Hepatocyte (in vitro differentiated cells): ENCODE data around the gene ITPK1. TPM values are rescaled to one million over a fixed set of nuclear protein-coding genes. Genes with fewer than 3 reads are reported as not detected.

Experiments
- DNase-seq: peaks from one replicate; pipeline ENCODE4 v3.0.0-alpha.2; 2016; ENCODE audit warnings: low spot score
- H2AFZ ChIP-seq: fragments of 200-600 bp; sonication (generic); 2 replicates; pipeline ENCODE4 v1.6.0; 2016; ENCODE audit warnings: antibody characterized with exemption, mild to moderate bottlenecking
- H3K27ac ChIP-seq: fragments of 200-600 bp; sonication (generic); 2 replicates; pipeline ENCODE4 v1.5.1; 2016; ENCODE audit warnings: mild to moderate bottlenecking
- H3K27me3 ChIP-seq: fragments of 200-600 bp; sonication (generic); 2 replicates; pipeline ENCODE4 v1.6.1; 2016
- H3K36me3 ChIP-seq: fragments of 200-600 bp; sonication (generic); replicated peaks from 2 replicates; pipeline ENCODE4 v1.5.1; 2016; ENCODE audit warnings: low read depth; ENCODE audit not compliant: insufficient read depth
- H3K4me1 ChIP-seq: fragments of 200-600 bp; sonication (generic); 2 replicates; pipeline ENCODE4 v1.5.1; 2016; ENCODE audit warnings: mild to moderate bottlenecking, moderate library complexity; ENCODE audit not compliant: insufficient read depth
- H3K4me2 ChIP-seq: fragments of 200-600 bp; sonication (generic); 2 replicates; pipeline ENCODE4 v1.6.0; 2016
- H3K4me3 ChIP-seq: fragments of 200-600 bp; sonication (generic); 2 replicates; pipeline ENCODE4 v1.5.1; 2016; ENCODE audit warnings: mild to moderate bottlenecking
- H3K79me2 ChIP-seq: fragments of 200-600 bp; sonication (generic); 2 replicates; pipeline ENCODE4 v1.6.0; 2017; ENCODE audit warnings: mild to moderate bottlenecking
- H3K9me2 ChIP-seq: fragments of 200-600 bp; sonication (generic); replicated peaks from 2 replicates; pipeline ENCODE4 v1.6.0; 2017; ENCODE audit warnings: mild to moderate bottlenecking; ENCODE audit not compliant: insufficient read depth
- H3K9me3 ChIP-seq: fragments of 200-600 bp; sonication (generic); 2 replicates; pipeline ENCODE4 v1.5.1; 2016; ENCODE audit warnings: low read depth, mild to moderate bottlenecking
- H4K20me1 ChIP-seq: fragments of 200-600 bp; sonication (generic); 2 replicates; pipeline ENCODE4 v1.6.0; 2016; ENCODE audit warnings: mild to moderate bottlenecking; ENCODE audit not compliant: insufficient read depth, poor library complexity, severe bottlenecking
- EZH2 ChIP-seq: fragments of 200-600 bp; sonication (generic); IDR thresholded peaks from 2 replicates; pipeline ENCODE4 v1.6.1; 2016; ENCODE audit warnings: antibody characterized with exemption, mild to moderate bottlenecking, borderline replicate concordance
- EZH2phosphoT487 ChIP-seq: fragments of 200-600 bp; sonication (generic); IDR thresholded peaks from one replicate; pipeline ENCODE4 v1.6.1; 2018; ENCODE audit warnings: antibody characterized with exemption, mild to moderate bottlenecking, low read depth, moderate library complexity; ENCODE audit not compliant: unreplicated experiment, severe bottlenecking
- WGBS: methylation state at CpG from one replicate; pipeline ENCODE4 v1.1.6; 2016; ENCODE audit warnings: low lambda C conversion rate; ENCODE audit errors: missing lambda C conversion rate; 5-methylcytosine and 5-hydroxymethylcytosine counted together
- polyA plus RNA-seq: library from polyadenylated mRNA; unstranded; fragments of >200 nt; fragmentation: Nextera tagmentation; extraction: Ambion mirVana; gene quantifications from 2 replicates; pipeline ENCODE4 v1.2.1, GENCODE V29; 2016
- total RNA-seq: library from RNA; depleted of rRNA; stranded (reverse); fragments of >200 nt; gene quantifications from 2 replicates; pipeline ENCODE4 v1.2.3, GENCODE V29; 2014
- TF ChIP-seq, protein P1 (sequence below): fragments of 200-600 bp; sonication (generic); IDR thresholded peaks from 2 replicates; pipeline ENCODE4 v1.5.1; 2016; ENCODE audit warnings: antibody characterized with exemption, mild to moderate bottlenecking; ENCODE audit not compliant: poor library complexity

ITPK1 gene
- total and polyA plus RNA-seq, 2 experiments from 2014 or later, result 49.8 to 66.7 TPM

GRCh38 chr14:92926931-92927330, 188.8 kb downstream of the ITPK1 start:
- Histone ChIP-seq H2AFZ (no peak overlapping the region), H3K4me1 (no peaks in the 10 kb centered on the region), H3K4me3 (no peak overlapping the region), H3K36me3 (no peaks in the 10 kb centered on the region), H3K9me2 (no peaks in the 10 kb centered on the region), H3K27me3 (peaks cover 26% of the 10 kb centered on the region), H4K20me1 (no peaks in the 10 kb centered on the region), H3K4me2 (no peak overlapping the region), H3K9me3 (no peaks in the 10 kb centered on the region), H3K79me2 (no peaks in the 10 kb centered on the region), H3K27ac (no peak overlapping the region)
- TF ChIP-seq, protein P1, sequence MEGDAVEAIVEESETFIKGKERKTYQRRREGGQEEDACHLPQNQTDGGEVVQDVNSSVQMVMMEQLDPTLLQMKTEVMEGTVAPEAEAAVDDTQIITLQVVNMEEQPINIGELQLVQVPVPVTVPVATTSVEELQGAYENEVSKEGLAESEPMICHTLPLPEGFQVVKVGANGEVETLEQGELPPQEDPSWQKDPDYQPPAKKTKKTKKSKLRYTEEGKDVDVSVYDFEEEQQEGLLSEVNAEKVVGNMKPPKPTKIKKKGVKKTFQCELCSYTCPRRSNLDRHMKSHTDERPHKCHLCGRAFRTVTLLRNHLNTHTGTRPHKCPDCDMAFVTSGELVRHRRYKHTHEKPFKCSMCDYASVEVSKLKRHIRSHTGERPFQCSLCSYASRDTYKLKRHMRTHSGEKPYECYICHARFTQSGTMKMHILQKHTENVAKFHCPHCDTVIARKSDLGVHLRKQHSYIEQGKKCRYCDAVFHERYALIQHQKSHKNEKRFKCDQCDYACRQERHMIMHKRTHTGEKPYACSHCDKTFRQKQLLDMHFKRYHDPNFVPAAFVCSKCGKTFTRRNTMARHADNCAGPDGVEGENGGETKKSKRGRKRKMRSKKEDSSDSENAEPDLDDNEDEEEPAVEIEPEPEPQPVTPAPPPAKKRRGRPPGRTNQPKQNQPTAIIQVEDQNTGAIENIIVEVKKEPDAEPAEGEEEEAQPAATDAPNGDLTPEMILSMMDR, result no peak
- no peak for DNase-seq
- WGBS, result 85% methylated on average over 3 of the region's 3 CpGs

GRCh38 chr14:92926180-92926845, 189.4 kb downstream of the ITPK1 start:
- H3K4me1 ChIP-seq, result no peaks in the 10 kb centered on the region
- no peak for DNase-seq
- H3K9me2 ChIP-seq, result no peaks in the 10 kb centered on the region
- TF ChIP-seq EZH2 (no peak), EZH2phosphoT487 (no peak)
- TF ChIP-seq, protein P1, result no peak
- H3K4me2 ChIP-seq, result no peak overlapping the region
- H3K36me3 ChIP-seq, result no peaks in the 10 kb centered on the region
- no peak overlapping the region for H2AFZ ChIP-seq
- no peak overlapping the region for H3K4me3 ChIP-seq
- H3K27ac ChIP-seq, result no peak overlapping the region
- no peaks in the 10 kb centered on the region for H4K20me1 ChIP-seq
- WGBS, result 78% methylated on average over 5 of the region's 5 CpGs
- H3K27me3 ChIP-seq, result peaks cover 31% of the 10 kb centered on the region
- no peaks in the 10 kb centered on the region for H3K79me2 ChIP-seq
- no peaks in the 10 kb centered on the region for H3K9me3 ChIP-seq

DNA sequence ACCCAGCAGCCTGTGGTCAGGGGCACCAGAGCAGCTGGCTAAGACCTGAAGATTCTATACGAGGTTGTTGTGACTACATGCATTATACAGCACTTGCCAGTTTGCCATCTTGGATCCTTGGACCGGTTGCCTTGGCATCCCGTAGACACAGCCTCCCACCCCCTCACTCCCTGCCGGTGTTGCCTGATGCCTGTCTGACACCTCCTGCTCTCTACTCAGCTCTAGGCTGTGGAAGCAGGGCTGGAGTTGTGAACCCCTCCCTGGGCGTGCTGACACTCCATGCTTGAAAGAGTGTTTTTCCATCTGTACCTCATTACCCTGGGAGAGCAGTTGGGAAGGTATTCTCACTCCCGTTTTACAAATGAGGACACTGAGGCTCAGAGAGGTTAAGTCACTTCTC, 190.3 kb downstream of the ITPK1 start:
- no peaks in the 10 kb centered on the region for H3K4me1 ChIP-seq
- no peaks in the 10 kb centered on the region for H3K79me2 ChIP-seq
- no peak overlapping the region for H3K27ac ChIP-seq
- DNase-seq, result no peak
- WGBS, result 56% methylated on average over 6 of the region's 6 CpGs
- H3K27me3 ChIP-seq, result peaks cover 36% of the 10 kb centered on the region
- H3K4me2 ChIP-seq, result no peak overlapping the region
- H2AFZ ChIP-seq, result no peak overlapping the region
- no peaks in the 10 kb centered on the region for H4K20me1 ChIP-seq
- no peaks in the 10 kb centered on the region for H3K9me2 ChIP-seq
- H3K4me3 ChIP-seq, result no peak overlapping the region
- no peaks in the 10 kb centered on the region for H3K36me3 ChIP-seq
- no peak for TF ChIP-seq EZH2
- TF ChIP-seq EZH2phosphoT487, result no peak
- TF ChIP-seq, protein P1, result no peak
- no peaks in the 10 kb centered on the region for H3K9me3 ChIP-seq
